HepG2 (cell line): ENCODE results near the gene PROM2. TPM values are rescaled to one million over a fixed set of nuclear protein-coding genes. Genes with fewer than 3 reads are reported as not detected.
A peak's percentile ranks its signal among the peaks of the same experiment; 100 is the strongest.

ENCODE experiments used
- ATAC-seq: fragments of 200-7000 bp; cut with Tn5 transposase; 3 replicates; pipeline ENCODE4 v1.9.1; 2020; ENCODE audit warnings: mild to moderate bottlenecking, moderate library complexity
- BruUV-seq: library from RNA; stranded (reverse); fragments of 400-500 nt; replicated peaks from 2 replicates; lab custom pipeline; 2021; lab: Mats Ljungman, UMichigan
- CTCF ChIA-PET: fragments of 300-600 bp; formaldehyde crosslinking; extraction: SDS; loops from one replicate; lab custom pipeline; 2021; ENCODE audit warnings: low total read pairs, inconsistent platforms, low intra/inter-chr PET ratio; lab: Yijun Ruan, JAX
- POLR2A ChIA-PET: fragments of 350-600 bp; sonication (Branson Sonifier 250); formaldehyde crosslinking; loops from one replicate; lab custom pipeline; 2020; ENCODE audit warnings: antibody characterized with exemption, inconsistent platforms; lab: Yijun Ruan, JAX
- DNase-seq: peaks from one replicate; pipeline ENCODE4 v3.0.0-alpha.2; 2015; ENCODE audit warnings: low spot score
- FAIRE-seq: peaks from 3 replicates; lab custom pipeline; 2011; peaks lifted over from hg19 to GRCh38; lab: Jason Lieb, UNC
- H2AFZ ChIP-seq: one replicate; pipeline ENCODE4 v1.6.1; 2011; ENCODE audit warnings: low read length, inconsistent platforms
- H3K27ac ChIP-seq: fragments of 300-600 bp; 3 replicates; pipeline ENCODE4 v1.8.0; 2011; ENCODE audit warnings: mixed run types, mild to moderate bottlenecking, mixed read lengths, low read length, inconsistent platforms; ENCODE audit not compliant: insufficient read depth; ENCODE audit errors: extremely low read length
- H3K27me3 ChIP-seq, 2 experiments: fragments of 200-600 bp in 1 of 2; 2 replicates in 1 of 2; 3 replicates in 1 of 2; pipeline versions ENCODE4 v1.6.0 to v1.8.0; 2011; ENCODE audit warnings: low read length in 2 of 2, mild to moderate bottlenecking in 2 of 2, moderate library complexity in 2 of 2, inconsistent platforms in 1 of 2; ENCODE audit not compliant: insufficient read depth in 2 of 2, control insufficient read depth in 1 of 2
- H3K36me3 ChIP-seq, 2 experiments: fragments of 200-600 bp in 1 of 2; replicated peaks in 1 of 2; 2 replicates in 1 of 2; 3 replicates in 1 of 2; pipeline versions ENCODE4 v1.5.1 to v1.8.0; 2011; ENCODE audit warnings: low read length in 2 of 2, inconsistent platforms in 1 of 2; ENCODE audit not compliant: insufficient read depth in 2 of 2, control insufficient read depth in 1 of 2
- H3K4me1 ChIP-seq: 2 replicates; pipeline ENCODE4 v1.5.1; 2012; ENCODE audit warnings: low read length, inconsistent platforms; ENCODE audit not compliant: insufficient read depth
- H3K4me2 ChIP-seq: 2 replicates; pipeline ENCODE4 v1.6.0; 2011; ENCODE audit warnings: low read depth, low read length, inconsistent platforms
- H3K4me3 ChIP-seq, 3 experiments: fragments of 200-600 bp in 1 of 3; sonication (generic), shearing (Covaris generic) in 1 of 3; replicated peaks in 1 of 3; 2 replicates each; pipeline ENCODE4 v1.5.1; 2011 to 2016; ENCODE audit warnings: low read length in 3 of 3, inconsistent platforms in 2 of 3, low read depth in 2 of 3, mild to moderate bottlenecking in 2 of 3, control low read depth in 1 of 3, mixed read lengths in 1 of 3; ENCODE audit not compliant: insufficient read depth in 1 of 3
- H3K79me2 ChIP-seq: one replicate; pipeline ENCODE4 v1.6.1; 2011; ENCODE audit warnings: low read length, inconsistent platforms; ENCODE audit not compliant: insufficient read depth
- H3K9ac ChIP-seq: 2 replicates; pipeline ENCODE4 v1.6.0; 2011; ENCODE audit warnings: mild to moderate bottlenecking, low read depth, low read length, inconsistent platforms; ENCODE audit not compliant: insufficient read depth
- H3K9me3 ChIP-seq: 2 replicates; pipeline ENCODE4 v1.5.1; 2012; ENCODE audit warnings: mild to moderate bottlenecking, low read length
- H4K20me1 ChIP-seq: 2 replicates; pipeline ENCODE4 v1.6.0; 2011; ENCODE audit warnings: inconsistent platforms, mild to moderate bottlenecking, low read length, moderate library complexity; ENCODE audit not compliant: insufficient read depth
- ARID2 ChIP-seq: sonication (generic); formaldehyde crosslinking; IDR thresholded peaks from 2 replicates; pipeline ENCODE4 v1.8.1; 2022; ENCODE audit warnings: mild to moderate bottlenecking, missing genetic modification reagents, borderline replicate concordance
- KAT2B ChIP-seq: fragments of 150-350 bp; IDR thresholded peaks from 2 replicates; pipeline ENCODE4 v1.6.1; 2014; ENCODE audit warnings: low read depth, low read length, borderline replicate concordance
- MAFF ChIP-seq: IDR thresholded peaks from 2 replicates; pipeline ENCODE4 v1.6.1; 2011; ENCODE audit warnings: low read depth, low read length, improper control_type of control experiment
- MAFK ChIP-seq, 2 experiments: IDR thresholded peaks in 1 of 2; conservative IDR thresholded peaks in 1 of 2; 2 replicates each; pipeline ENCODE4 v1.6.1; 2011; ENCODE audit warnings: improper control_type of control experiment in 2 of 2, low read length in 2 of 2
- PRPF4 ChIP-seq: fragments of 200-400 bp; formaldehyde crosslinking; IDR thresholded peaks from 2 replicates; pipeline ENCODE4 v1.6.1; 2016; ENCODE audit warnings: low read length, low read depth; ENCODE audit not compliant: poor library complexity, severe bottlenecking
- RAD21 ChIP-seq: fragments of 450-650 bp; formaldehyde crosslinking; IDR thresholded peaks from 2 replicates; pipeline ENCODE4 v1.5.0; 2020; ENCODE audit warnings: mild to moderate bottlenecking
- SCMH1 ChIP-seq: sonication (generic); formaldehyde crosslinking; IDR thresholded peaks from 2 replicates; pipeline ENCODE4 v1.9.0; 2021; ENCODE audit warnings: missing genetic modification reagents, mild to moderate bottlenecking, borderline replicate concordance
- SYNCRIP ChIP-seq: fragments of 200-400 bp; formaldehyde crosslinking; IDR thresholded peaks from 2 replicates; pipeline ENCODE4 v1.6.1; 2018; ENCODE audit warnings: mild to moderate bottlenecking, low read depth, low read length; ENCODE audit not compliant: insufficient read depth
- TBX2 ChIP-seq: sonication (generic); formaldehyde crosslinking; IDR thresholded peaks from 2 replicates; pipeline ENCODE4 v1.5.0; 2020; ENCODE audit warnings: missing genetic modification reagents, mild to moderate bottlenecking, borderline replicate concordance
- ZBTB7B ChIP-seq: sonication (generic); formaldehyde crosslinking; IDR thresholded peaks from 2 replicates; pipeline ENCODE4 v1.4.0; 2020; ENCODE audit warnings: missing genetic modification reagents
- ZNF644 ChIP-seq: IDR thresholded peaks from 2 replicates; pipeline ENCODE4 v1.6.1; 2016; ENCODE audit warnings: low read depth
- ZNF737 ChIP-seq: sonication (generic); formaldehyde crosslinking; IDR thresholded peaks from 2 replicates; pipeline ENCODE4 v1.5.0; 2020; ENCODE audit warnings: missing genetic modification reagents, mild to moderate bottlenecking, borderline replicate concordance
- WGBS: methylation state at CpG from one replicate; pipeline ENCODE4 v1.1.6; 2017; ENCODE audit warnings: low lambda C conversion rate; 5-methylcytosine and 5-hydroxymethylcytosine counted together
- in situ Hi-C: cut with HindIII; loops from 2 replicates; pipeline ENCODE4 v1.10.0; 2017; ENCODE audit warnings: low pct_unique_long_range_greater_than_20kb; ENCODE audit not compliant: extremely low pct_ligation_motif_present
- intact Hi-C: fragments of 100-400 bp; cut with micrococcal nuclease; formaldehyde crosslinking; loops from one replicate; pipeline ENCODE4 v1.10.0; 2022; ENCODE audit not compliant: unreplicated experiment
- polyA plus RNA-seq, 8 experiments: library from polyadenylated mRNA; depleted of rRNA in 3 of 8; stranded (reverse) in 7 of 8; unstranded in 1 of 8; fragments of >200 nt; fragmentation: Illumina TruSeq in 4 of 8; extraction: Trizol in 4 of 8; gene quantifications; 2 replicates each; pipeline versions ENCODE4 v1.2.1 to v1.2.3, GENCODE V29; 2011 to 2016; ENCODE audit warnings: low read depth in 4 of 8, missing spikeins in 1 of 8, mixed read lengths in 1 of 8; ENCODE audit not compliant: insufficient read depth in 1 of 8
- total RNA-seq, 5 experiments: library from RNA; depleted of rRNA; stranded (reverse); fragments of >200 nt; fragmentation: Illumina TruSeq; extraction: Trizol; gene quantifications; 2 replicates each; pipeline ENCODE4 v1.2.3, GENCODE V29; 2016; ENCODE audit warnings: low read depth in 1 of 5
- TF ChIP-seq, protein P1 (sequence below): sonication (generic); IDR thresholded peaks from 2 replicates; pipeline ENCODE4 v1.6.1; 2016; ENCODE audit warnings: low read depth, borderline replicate concordance
- TF ChIP-seq, protein P2 (sequence below): sonication (generic); formaldehyde crosslinking; IDR thresholded peaks from 2 replicates; pipeline ENCODE4 v1.5.1; 2020; ENCODE audit warnings: missing genetic modification reagents, mild to moderate bottlenecking, borderline replicate concordance
- TF ChIP-seq, protein P3 (sequence below): sonication (generic); formaldehyde crosslinking; IDR thresholded peaks from 2 replicates; pipeline ENCODE4 v1.8.0; 2022; ENCODE audit warnings: mild to moderate bottlenecking, missing genetic modification reagents

The PROM2 gene
- total and polyA plus RNA-seq, 2 of the 13 experiments (the other 11 are each of a cell fraction or from before 2014, with no cell fraction given), result not detected

DNA sequence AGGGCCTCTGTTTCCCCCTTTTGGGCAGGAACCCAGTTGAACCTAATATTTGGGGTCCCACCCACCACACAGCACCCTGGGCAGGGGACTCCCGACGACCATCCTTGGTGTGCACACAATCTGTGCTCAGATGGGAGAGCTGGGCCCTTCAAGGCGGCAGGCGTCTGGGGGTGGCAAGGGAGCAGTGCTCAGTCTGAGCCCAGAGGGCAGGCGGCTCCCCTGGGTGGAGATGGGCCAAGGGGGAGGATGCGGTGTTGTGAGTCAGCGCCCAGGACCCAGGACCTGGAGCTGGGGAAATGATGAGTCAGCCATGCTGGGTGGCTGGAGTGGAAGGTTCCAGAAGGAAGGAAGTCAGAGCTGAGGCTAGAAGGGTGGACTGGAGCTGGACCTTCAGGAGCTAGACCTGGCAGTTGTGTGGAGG lies 3.8 kb downstream of the PROM2 start:
- in situ Hi-C loops, result no loop called here
- no peak for FAIRE-seq
- WGBS, result 77% methylated on average over 7 of the region's 7 CpGs
- no peaks in the 10 kb centered on the region for H3K9me3 ChIP-seq
- H3K4me3 ChIP-seq, result no peak overlapping the region
- H3K27ac ChIP-seq, result no peak overlapping the region
- intact Hi-C loops, result no loop called here
- no peaks in the 10 kb centered on the region for H4K20me1 ChIP-seq
- no peak for DNase-seq
- no peaks in the 10 kb centered on the region for H3K4me1 ChIP-seq
- TF ChIP-seq MAFF, result peak; percentile 49
- TF ChIP-seq, protein P1, sequence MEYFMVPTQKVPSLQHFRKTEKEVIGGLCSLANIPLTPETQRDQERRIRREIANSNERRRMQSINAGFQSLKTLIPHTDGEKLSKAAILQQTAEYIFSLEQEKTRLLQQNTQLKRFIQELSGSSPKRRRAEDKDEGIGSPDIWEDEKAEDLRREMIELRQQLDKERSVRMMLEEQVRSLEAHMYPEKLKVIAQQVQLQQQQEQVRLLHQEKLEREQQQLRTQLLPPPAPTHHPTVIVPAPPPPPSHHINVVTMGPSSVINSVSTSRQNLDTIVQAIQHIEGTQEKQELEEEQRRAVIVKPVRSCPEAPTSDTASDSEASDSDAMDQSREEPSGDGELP, result no peak
- TF ChIP-seq ZBTB7B (CRISPR knock-in tag), result no peak
- TF ChIP-seq MAFK (conservative IDR thresholded peaks at IDR 0.05 in 1 of 2, IDR thresholded peaks at IDR 0.05 in 1 of 2; ENCODE audit: low read length in 2 of 2), result peak; percentile 66 to 73
- TF ChIP-seq RAD21 (CRISPR knock-in tag), result no peak
- no peak for TF ChIP-seq ARID2 (CRISPR knock-in tag)
- H3K27me3 ChIP-seq, result peaks cover 9 to 31% of the 10 kb centered on the region in 2 experiments; a peak in 4 of 5 replicates
- no peak for ATAC-seq
- H2AFZ ChIP-seq, result no peak overlapping the region
- H3K36me3 ChIP-seq, result no peaks in the 10 kb centered on the region
- ChIA-PET POLR2A (no interaction called here), CTCF (no interaction called here)
- no TSS peak for BruUV-seq
- H3K9ac ChIP-seq, result no peak overlapping the region
- no peaks in the 10 kb centered on the region for H3K79me2 ChIP-seq
- no peak overlapping the region for H3K4me2 ChIP-seq

GRCh38 chr2:95278637-95279225 lies 4.5 kb downstream of the PROM2 start:
- Histone ChIP-seq H3K4me1 (no peaks in the 10 kb centered on the region), H3K4me3 (no peak overlapping the region), H3K79me2 (no peaks in the 10 kb centered on the region), H3K9ac (no peak overlapping the region), H3K9me3 (no peaks in the 10 kb centered on the region), H3K27me3 (peaks cover 9 to 28% of the 10 kb centered on the region in 2 experiments; a peak in 4 of 5 replicates), H4K20me1 (no peaks in the 10 kb centered on the region), H3K27ac (no peak overlapping the region), H3K36me3 (no peaks in the 10 kb centered on the region), H2AFZ (no peak overlapping the region), H3K4me2 (no peak overlapping the region)
- no peak for FAIRE-seq
- no peak for ATAC-seq
- in situ Hi-C loops, result no loop called here
- ChIA-PET POLR2A (no interaction called here), CTCF (no interaction called here)
- 18% methylated on average over 4 of the region's 12 CpGs for WGBS
- no TSS peak for BruUV-seq
- DNase-seq, result no peak
- intact Hi-C loops, result no loop called here
- TF ChIP-seq PRPF4 (no peak), ZNF644 (CRISPR knock-in tag) (no peak), SYNCRIP (no peak), ZNF737 (CRISPR knock-in tag) (no peak), TBX2 (CRISPR knock-in tag) (no peak), KAT2B (no peak), SCMH1 (CRISPR knock-in tag) (no peak)
- TF ChIP-seq, protein P2, sequence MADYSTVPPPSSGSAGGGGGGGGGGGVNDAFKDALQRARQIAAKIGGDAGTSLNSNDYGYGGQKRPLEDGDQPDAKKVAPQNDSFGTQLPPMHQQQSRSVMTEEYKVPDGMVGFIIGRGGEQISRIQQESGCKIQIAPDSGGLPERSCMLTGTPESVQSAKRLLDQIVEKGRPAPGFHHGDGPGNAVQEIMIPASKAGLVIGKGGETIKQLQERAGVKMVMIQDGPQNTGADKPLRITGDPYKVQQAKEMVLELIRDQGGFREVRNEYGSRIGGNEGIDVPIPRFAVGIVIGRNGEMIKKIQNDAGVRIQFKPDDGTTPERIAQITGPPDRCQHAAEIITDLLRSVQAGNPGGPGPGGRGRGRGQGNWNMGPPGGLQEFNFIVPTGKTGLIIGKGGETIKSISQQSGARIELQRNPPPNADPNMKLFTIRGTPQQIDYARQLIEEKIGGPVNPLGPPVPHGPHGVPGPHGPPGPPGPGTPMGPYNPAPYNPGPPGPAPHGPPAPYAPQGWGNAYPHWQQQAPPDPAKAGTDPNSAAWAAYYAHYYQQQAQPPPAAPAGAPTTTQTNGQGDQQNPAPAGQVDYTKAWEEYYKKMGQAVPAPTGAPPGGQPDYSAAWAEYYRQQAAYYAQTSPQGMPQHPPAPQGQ, result no peak
- TF ChIP-seq, protein P3, sequence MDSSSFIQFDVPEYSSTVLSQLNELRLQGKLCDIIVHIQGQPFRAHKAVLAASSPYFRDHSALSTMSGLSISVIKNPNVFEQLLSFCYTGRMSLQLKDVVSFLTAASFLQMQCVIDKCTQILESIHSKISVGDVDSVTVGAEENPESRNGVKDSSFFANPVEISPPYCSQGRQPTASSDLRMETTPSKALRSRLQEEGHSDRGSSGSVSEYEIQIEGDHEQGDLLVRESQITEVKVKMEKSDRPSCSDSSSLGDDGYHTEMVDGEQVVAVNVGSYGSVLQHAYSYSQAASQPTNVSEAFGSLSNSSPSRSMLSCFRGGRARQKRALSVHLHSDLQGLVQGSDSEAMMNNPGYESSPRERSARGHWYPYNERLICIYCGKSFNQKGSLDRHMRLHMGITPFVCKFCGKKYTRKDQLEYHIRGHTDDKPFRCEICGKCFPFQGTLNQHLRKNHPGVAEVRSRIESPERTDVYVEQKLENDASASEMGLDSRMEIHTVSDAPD (CRISPR knock-in tag), result no peak
